Bone marrow (tissue), 2 donors: ENCODE results near the gene IL15RA.
"Not testable (repeated sequence)": the region's sequence is repeated elsewhere in the genome, so short reads cannot be mapped to it uniquely, and the experiment has no call there.

Experiments used
- DNase-seq, 2 donors: peaks; one replicate each; lab custom pipeline; 2025; lab: John Stamatoyannopoulos, UW

The IL15RA gene

DNA sequence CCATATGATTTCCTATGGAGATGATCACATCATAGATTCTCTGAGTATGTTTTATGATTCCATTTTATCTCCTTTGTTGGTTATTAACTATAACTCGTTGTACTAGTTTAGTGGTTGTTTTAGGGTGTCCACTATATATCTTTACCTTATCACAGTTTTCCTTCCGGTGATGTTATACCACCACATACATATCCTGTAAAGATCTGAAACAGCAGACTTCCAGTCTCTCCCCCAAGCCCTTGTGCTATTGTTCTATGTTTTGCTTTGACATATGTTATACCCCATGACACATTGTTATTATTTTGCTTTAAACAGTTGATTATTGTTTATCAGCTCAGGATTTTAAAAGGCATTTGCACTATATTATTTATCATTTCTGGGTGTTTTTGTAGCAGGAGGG, 7.3 kb downstream of the IL15RA start:
- DNase-seq: no peak

DNA sequence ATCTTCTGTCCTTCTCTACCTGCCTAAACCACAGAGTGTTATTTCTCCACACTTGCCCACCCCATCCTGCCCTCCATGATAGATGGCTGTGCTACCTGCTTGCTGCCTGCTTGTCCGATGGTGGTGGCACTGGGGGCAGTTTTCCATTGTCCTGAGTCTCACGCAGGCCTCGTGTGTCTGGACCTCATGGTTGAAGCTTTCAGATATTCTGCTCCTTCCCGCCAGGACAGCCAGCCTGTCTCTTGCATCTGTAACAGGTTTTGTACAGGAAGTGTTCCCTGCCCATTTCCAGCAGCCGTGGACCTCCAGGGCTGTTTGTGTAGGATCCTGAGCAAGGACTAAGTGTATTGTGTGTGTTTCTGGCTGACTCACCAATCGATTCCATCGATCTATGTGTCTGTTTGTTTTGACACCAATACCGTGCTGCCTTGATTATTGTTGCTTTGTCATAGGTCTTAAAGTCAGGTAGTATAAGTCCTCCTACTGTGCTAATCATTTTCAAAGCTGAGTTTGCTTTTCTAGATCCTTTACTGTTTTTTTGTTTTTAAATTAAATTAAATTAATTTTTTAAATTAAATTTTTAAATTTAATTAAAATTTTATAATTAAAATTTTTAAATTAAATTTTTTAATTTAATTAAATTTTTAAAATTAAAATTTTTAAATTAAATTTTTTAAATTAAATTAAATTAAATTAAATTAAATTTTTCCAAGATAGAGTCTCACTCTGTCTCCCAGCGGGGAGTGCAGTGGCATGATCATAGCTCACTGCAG, 8.5 kb downstream of the IL15RA start:
- no peak for DNase-seq

DNA sequence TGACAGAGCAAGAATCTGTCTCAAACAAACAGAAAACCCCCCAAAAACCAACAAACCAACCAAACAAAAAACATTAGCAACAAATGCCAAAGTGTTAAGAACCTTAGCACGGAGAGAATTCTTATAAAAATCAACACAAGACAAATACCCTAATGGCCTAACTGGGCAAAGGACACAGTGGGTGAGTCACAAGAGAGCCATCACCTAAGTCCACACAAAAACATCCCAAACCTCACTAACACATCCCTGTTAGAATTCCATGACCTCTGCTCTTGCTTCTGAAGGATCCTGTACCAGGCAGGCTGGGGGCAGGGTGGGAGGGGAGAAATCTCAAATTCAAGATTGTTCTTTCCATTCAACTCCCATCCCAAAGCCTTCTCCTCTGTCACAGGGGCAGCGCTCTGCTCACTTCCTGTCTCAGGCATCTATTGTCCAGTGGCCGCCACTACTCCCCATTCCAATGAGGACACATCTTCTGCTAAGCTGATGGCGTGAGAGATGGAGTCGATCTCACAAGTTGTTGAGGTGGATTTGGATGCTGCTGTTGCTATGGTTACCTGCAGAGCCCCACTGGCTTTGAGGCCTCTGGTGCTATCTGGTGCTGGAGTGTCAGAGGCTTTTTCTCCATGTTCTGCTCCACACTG, 9.2 kb downstream of the IL15RA start:
- no peak for DNase-seq

- DNase-seq: no peak
Measured at GRCh38 chr10:5965266-5965665, 12.1 kb downstream of the IL15RA start.

GRCh38 chr10:5964736-5965135, 12.6 kb downstream of the IL15RA start:
- no peak for DNase-seq

DNA sequence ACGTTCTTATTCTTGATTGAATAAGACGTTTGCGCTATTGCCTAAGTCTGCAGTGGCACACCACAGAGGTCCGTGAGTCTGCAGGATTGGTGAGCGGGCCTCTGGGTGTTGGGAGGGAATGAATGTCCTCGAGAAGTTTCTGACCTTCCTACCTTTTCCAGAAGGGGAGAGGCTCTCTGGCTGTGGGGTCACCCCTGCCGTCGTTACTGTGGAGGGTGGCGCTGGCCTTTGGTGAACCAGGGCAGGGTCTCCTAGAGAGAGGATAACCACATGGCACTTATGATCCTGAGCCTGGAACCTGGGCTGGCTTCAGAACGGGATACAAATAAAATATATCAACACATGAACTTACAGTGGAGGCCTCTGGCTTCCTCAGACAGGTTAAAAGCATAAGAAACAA, 13.8 kb downstream of the IL15RA start:
- DNase-seq: no peak

GRCh38 chr10:5963071-5963470, 14.3 kb downstream of the IL15RA start:
- DNase-seq: no peak

DNA sequence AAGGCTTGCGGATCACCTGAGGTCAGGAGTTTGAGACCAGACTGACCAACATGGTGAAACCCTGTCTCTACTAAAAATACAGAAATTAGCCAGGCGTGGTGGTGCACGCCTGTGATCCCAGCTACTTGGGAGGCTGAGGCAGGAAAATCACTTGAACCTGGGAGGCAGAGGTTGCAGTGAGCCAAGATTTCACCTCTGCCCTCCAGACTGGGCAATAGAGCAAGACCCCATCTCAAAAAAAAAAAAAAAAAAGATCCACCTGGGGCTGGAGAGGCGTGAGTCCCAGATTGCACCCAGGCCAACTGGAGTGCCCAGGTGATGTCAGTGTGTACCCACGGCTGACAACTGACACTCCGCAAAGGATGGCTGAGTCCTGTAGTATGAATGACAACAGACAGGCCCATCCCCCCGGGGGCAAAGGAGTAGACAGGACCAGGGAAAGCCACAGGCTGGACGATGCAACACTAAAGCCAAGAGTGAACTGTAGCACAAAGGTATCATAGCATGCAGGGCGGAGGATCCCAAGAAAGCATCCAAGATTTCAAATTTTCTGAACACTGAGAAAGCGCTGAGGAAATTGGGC, 14.9 kb downstream of the IL15RA start:
- DNase-seq: not testable (repeated sequence)

DNA sequence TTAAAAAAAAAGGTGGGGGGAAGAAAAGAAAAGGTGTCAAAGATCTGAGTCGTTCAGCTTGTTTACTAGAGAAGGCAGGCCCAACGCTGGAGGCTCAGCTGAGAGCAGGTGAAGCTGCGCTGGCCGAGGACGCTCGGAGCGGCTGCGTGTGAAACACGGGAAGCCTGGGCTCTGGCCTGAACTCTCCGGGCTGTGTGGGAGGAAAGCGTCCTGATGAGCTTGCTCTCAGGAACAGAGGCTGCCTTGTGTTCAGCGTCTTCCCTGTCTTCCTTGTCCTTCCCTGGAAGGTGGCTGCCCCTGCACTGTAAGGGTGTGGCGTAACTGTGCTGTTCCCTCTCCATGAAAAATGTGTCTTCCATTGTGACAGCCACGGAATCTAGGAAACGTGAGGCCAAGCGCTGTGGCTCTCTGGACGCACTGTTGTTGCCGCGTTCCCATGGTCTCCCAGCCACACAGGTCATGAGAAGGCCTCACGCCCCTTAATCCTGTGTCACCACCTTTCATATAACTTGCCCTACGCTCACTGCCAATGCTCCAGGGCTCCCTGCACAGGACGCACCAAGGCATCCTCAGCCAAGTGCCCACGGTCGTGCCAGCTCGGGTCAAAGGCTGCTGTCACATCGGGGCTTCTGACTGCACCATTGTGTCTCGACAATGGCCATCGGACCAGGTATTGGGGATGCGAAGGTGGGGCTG, 15.8 kb downstream of the IL15RA start:
- no peak for DNase-seq

DNA sequence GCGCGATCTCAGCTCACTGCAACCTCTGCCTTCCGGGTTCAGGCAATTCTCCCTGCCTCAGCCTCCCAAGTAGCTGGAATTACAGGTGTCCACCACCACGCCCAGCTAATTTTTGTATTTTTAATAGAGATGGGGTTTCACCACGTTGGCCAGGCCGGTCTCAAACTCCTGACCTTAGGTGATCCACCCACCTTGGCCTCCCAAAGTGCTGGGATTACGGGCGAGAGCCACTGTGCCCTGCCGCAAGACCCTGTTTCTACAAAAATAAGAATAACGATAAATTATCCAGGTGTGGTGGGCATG, 16.4 kb downstream of the IL15RA start:
- not testable (repeated sequence) for DNase-seq

DNA sequence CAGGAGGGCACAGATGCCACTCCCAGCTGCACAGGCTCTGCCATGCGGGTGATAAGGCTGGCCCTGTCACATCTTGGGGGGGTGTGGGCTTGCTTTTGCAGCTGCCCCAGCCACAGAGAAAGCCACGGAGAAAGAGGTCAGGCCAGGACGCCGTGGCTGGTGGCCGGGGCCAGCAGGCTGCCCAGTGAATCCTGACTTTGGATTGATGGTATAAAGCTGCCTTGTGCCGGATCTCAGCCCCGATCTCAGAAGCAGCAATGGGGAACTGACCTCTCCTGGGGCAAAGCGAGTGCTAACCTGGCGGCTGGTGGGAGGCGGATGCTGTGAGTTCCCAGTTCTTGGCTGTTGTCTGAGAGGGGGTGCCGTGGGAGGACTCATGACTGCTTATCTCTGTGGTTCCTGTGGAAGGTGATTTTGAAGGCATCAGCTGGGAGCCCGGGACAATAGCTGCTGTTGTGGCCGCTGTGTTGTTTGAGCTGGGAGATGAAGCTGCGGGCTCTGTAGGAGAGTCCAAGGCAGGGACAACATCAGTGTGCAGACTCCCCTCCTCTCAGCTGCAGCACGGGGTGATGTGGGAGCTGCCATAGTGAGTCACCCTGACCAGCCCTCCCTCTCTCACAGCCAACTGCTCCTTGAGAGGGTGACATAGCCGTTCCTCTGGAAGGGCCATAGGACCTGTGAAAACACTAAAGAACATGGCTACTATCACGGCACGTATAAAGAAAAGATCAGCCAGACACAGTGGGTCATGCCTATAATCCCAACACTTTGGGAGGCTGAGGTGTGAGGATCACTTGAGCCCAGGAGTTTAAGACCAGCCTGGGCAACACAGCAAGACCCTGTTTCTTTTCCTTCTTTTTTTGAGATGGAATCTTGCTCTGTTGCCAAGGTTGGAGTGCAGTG, 17.0 kb downstream of the IL15RA start:
- no peak for DNase-seq

DNA sequence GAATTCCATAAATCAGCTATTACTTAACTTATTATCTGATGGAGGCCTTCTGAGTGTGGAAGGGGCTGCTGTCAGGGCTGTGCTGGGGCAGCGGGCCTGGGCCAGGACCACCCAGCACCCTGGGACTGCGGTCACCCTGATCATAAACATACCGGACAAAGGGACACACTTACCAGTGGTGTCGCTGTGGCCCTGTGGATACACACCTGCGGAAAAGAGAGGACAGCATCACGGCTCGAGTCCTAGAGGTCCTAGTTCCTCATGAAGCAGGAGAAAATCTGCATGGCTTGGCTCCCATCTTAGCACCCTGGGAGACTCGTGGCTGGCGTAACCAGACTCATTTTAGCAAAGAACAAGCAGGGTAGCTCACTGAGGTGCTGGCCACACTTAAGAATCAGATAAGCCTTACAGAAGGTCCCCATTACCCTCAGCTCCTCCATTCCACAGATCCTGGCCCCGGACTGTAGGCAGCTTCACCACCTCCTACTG, 17.7 kb downstream of the IL15RA start:
- DNase-seq: no peak

- no peak for DNase-seq
Measured at GRCh38 chr10:5959142-5959541, 18.2 kb downstream of the IL15RA start.

- no peak for DNase-seq
Measured at GRCh38 chr10:5958675-5959074, 18.7 kb downstream of the IL15RA start.

DNA sequence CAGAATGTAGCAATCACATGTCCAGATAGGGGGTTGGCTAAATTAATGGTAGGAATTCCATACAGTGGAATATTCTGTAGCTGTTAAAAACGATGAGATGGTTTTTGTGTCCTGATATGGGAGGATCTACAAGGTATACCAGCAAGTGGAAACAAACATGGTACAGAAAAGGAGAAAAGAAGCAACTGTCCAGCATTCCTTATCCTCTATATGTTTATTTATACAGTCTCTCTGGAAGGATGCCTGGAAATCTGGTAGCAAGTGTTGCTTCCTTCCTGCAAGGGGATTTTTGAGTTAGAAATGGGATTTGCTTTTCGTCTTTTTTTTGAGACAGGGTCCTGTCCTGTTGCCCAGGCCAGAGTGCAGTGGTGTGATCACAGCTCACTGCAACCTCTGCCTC, 19.3 kb downstream of the IL15RA start:
- DNase-seq: no peak

- DNase-seq: no peak
Measured at GRCh38 chr10:5956146-5956936, 21.0 kb downstream of the IL15RA start.

- DNase-seq: no peak
Measured at GRCh38 chr10:5953676-5954075, 23.7 kb downstream of the IL15RA start.

- DNase-seq: no peak
Measured at GRCh38 chr10:5952731-5953385, 24.5 kb downstream of the IL15RA start.

DNA sequence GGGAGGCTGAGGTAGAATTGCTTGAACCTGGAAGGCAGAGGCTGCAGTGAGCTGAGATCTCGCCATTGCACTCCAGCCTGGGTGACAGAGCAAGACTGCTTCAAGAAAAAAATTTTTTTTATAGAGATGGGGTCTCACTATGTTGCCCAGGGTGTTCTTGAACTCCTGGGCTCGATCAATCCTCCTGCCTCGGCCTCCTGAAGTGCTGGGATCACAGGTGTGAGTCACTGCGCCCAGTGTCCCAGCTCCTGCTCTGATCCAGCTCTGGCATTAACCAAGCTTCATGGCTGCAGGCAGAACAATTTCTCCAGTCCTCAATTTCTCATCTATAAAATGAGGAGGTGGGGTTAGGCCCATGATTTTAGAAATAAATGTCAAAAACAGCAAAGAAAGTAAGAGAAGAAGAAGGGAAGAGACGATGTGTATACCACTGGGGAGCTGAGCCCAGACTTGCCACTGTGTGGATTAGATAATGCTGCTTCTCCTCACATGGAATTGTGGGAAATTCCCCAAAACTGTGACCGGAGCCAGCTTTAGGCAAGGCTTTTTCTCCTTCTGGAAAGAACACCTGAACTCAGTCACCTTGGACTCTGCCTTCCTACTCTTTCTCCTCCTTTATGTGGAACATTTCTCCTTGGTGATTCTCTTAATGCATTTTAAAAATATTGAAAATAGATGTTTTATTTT, 25.5 kb downstream of the IL15RA start:
- DNase-seq: no peak
